GM12864 (cell line): ENCODE data around the gene OAS1.

ENCODE experiments used
- DNase-seq: peaks from one replicate; pipeline ENCODE4 v3.0.0-alpha.2; 2011; ENCODE audit warnings: low read depth
- H3K4me3 ChIP-seq: 2 replicates; pipeline ENCODE4 v1.5.1; 2011; ENCODE audit warnings: mild to moderate bottlenecking, low read depth, low read length, control low read depth
- CTCF ChIP-seq: IDR thresholded peaks from 2 replicates; pipeline ENCODE4 v1.5.1; 2011; ENCODE audit warnings: low read depth, mild to moderate bottlenecking, moderate library complexity, low read length, control low read depth, inconsistent platforms; ENCODE audit errors: missing control alignments

Gene OAS1

GRCh38 chr12:112964915-112965314, 58.2 kb downstream of the OAS1 start:
- no peak overlapping the region for H3K4me3 ChIP-seq
- TF ChIP-seq CTCF = no peak
- DNase-seq = no peak

DNA sequence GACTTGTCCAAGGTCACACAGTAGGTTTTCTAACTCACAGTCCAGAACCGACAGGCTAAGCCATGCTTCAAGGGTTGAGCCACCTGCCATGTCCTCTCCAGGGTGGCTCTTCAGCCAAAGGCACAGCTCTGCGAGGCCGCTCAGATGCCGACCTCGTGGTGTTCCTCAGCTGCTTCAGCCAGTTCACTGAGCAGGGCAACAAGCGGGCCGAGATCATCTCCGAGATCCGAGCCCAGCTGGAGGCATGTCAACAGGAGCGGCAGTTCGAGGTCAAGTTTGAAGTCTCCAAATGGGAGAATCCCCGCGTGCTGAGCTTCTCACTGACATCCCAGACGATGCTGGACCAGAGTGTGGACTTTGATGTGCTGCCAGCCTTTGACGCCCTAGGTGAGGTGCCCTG, 58.9 kb downstream of the OAS1 start:
- no peak overlapping the region for H3K4me3 ChIP-seq
- DNase-seq = no peak
- TF ChIP-seq CTCF = no peak

GRCh38 chr12:112967306-112967705, 60.5 kb downstream of the OAS1 start:
- no peak for DNase-seq
- TF ChIP-seq CTCF = no peak
- H3K4me3 ChIP-seq = no peak overlapping the region

DNA sequence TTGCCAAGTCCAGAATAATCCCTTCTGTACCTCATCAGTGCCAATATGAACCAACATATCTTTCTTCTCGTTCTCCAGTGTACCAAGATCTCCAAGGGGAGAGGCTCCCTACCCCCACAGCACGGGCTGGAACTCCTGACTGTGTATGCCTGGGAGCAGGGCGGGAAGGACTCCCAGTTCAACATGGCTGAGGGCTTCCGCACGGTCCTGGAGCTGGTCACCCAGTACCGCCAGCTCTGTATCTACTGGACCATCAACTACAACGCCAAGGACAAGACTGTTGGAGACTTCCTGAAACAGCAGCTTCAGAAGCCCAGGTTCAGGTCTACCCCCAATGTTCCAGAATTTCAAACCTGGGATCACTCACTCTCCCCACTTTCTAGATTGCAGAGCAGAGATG, 61.1 kb downstream of the OAS1 start:
- no peak overlapping the region for H3K4me3 ChIP-seq
- TF ChIP-seq CTCF = no peak
- DNase-seq = no peak
